Spleen (tissue), 11 donors: ENCODE measurements around the gene SOX4. TPM values are rescaled to one million over a fixed set of nuclear protein-coding genes. Genes with fewer than 3 reads are reported as not detected.

Source experiments
- DNase-seq: peaks from one replicate; pipeline ENCODE4 v3.0.0-alpha.2; 2020
- H3K27ac ChIP-seq, 8 donors: fragments of 200-600 bp; sonication (generic) in 7 of 8; 1 replicate in 4 of 8; 2 replicates in 4 of 8; pipeline versions ENCODE4 v1.5.0 to v1.8.0; 2016 to 2021; ENCODE audit warnings: inconsistent platforms in 4 of 8, mild to moderate bottlenecking in 4 of 8, moderate library complexity in 1 of 8
- H3K27me3 ChIP-seq, 7 donors: fragments of 200-600 bp; sonication (generic) in 6 of 7; replicated peaks in 1 of 7; 1 replicate in 4 of 7; 2 replicates in 3 of 7; pipeline versions ENCODE4 v1.5.0 to v1.8.0; 2016 to 2021; ENCODE audit warnings: inconsistent platforms in 3 of 7, mild to moderate bottlenecking in 1 of 7
- H3K36me3 ChIP-seq, 6 donors: fragments of 200-600 bp; sonication (generic) in 5 of 6; 1 replicate in 4 of 6; 2 replicates in 2 of 6; pipeline versions ENCODE4 v1.5.0 to v1.8.0; 2016 to 2021; ENCODE audit warnings: inconsistent platforms in 2 of 6
- H3K4me1 ChIP-seq, 6 donors: fragments of 200-600 bp; sonication (generic) in 5 of 6; 1 replicate in 3 of 6; 2 replicates in 3 of 6; pipeline versions ENCODE4 v1.5.0 to v1.8.0; 2016 to 2021; ENCODE audit warnings: inconsistent platforms in 3 of 6
- H3K4me3 ChIP-seq, 8 donors: fragments of 200-600 bp; sonication (generic) in 7 of 8; 1 replicate in 4 of 8; 2 replicates in 4 of 8; pipeline versions ENCODE4 v1.5.0 to v1.8.0; 2016 to 2021; ENCODE audit warnings: inconsistent platforms in 4 of 8, mild to moderate bottlenecking in 4 of 8, moderate library complexity in 2 of 8
- H3K9me3 ChIP-seq, 8 donors: fragments of 200-600 bp; sonication (generic) in 7 of 8; 1 replicate in 4 of 8; 2 replicates in 4 of 8; pipeline versions ENCODE4 v1.5.0 to v1.8.0; 2016 to 2021; ENCODE audit warnings: inconsistent platforms in 4 of 8
- CTCF ChIP-seq, 11 experiments: fragments of 200-600 bp in 7 of 11; fragments of 450-650 bp in 4 of 11; sonication (generic) in 4 of 11; IDR thresholded peaks in 8 of 11; conservative IDR thresholded peaks in 3 of 11; 1 replicate in 7 of 11; 2 replicates in 4 of 11; pipeline versions ENCODE4 v1.4.0 to v1.8.0; 2016 to 2021; ENCODE audit warnings: antibody characterized with exemption in 11 of 11, inconsistent platforms in 4 of 11, mild to moderate bottlenecking in 1 of 11
- POLR2A ChIP-seq, 3 donors: fragments of 450-650 bp; IDR thresholded peaks; one replicate each; pipeline ENCODE4 v1.5.1; 2017; ENCODE audit warnings: antibody characterized with exemption in 3 of 3, mild to moderate bottlenecking in 1 of 3
- POLR2AphosphoS5 ChIP-seq, 3 donors: sonication (generic); formaldehyde crosslinking; IDR thresholded peaks; one replicate each; pipeline ENCODE4 v1.5.1; 2017; ENCODE audit warnings: antibody characterized with exemption in 3 of 3
- WGBS, 5 donors: extraction: QIAGEN DNeasy Blood & Tissue Kit in 3 of 5; methylation state at CpG; one replicate each; pipeline versions ENCODE4 v1.1.5 to v1.1.7; 2013 to 2018; 5-methylcytosine and 5-hydroxymethylcytosine counted together
- intact Hi-C: fragments of 100-400 bp; cut with DNase I; formaldehyde crosslinking; loops from one replicate; pipeline ENCODE4 v1.15.0; 2023; ENCODE audit warnings: low total_unique reads
- polyA plus RNA-seq, 3 donors: library from polyadenylated mRNA; stranded (reverse); fragments of 200-250 nt; gene quantifications; one replicate each; pipeline ENCODE4 v1.2.1, GENCODE V29; 2013
- total RNA-seq, 7 donors: library from RNA; depleted of rRNA in 3 of 7; stranded (reverse); fragments of >200 nt in 3 of 7; fragmentation: NEBNext Ultra II Directional in 4 of 7; extraction: Animal tissue kit (Norgen Biotek cat#: 25700) in 4 of 7; gene quantifications; one replicate each; pipeline versions ENCODE4 v1.1.0 to v1.2.1, GENCODE V29; 2016 to 2021
- donor health status: healthy with polysubstance abuse.
- donor health status: DM: no; HTN: no; CAD: no; lungs with moderate emphysema.
- donor health status: DM: no; HTN: no; CAD: no.
- donor health status: Bipolar disorder and iron deficiency.
- donor health status: healthy.
- donor health status: DM: no; HTN: no; CAD: no.
- donor health status: DM: yes; HTN: yes; CAD: no.

SOX4 gene
- total and polyA plus RNA-seq, 10 donors = 4.9 to 11.1 (median 6.5) TPM

- no peak overlapping the region for H3K4me3 ChIP-seq
- H3K36me3 ChIP-seq = no peaks in the 10 kb centered on the region
- no peak for DNase-seq
- TF ChIP-seq POLR2A (IDR thresholded peaks at IDR 0.05) (no peak), POLR2AphosphoS5 (IDR thresholded peaks at IDR 0.05) (peak in 1 of 3 donors; percentile 27)
- intact Hi-C loops = no loop called here
- H3K27me3 ChIP-seq = peaks cover 0 to 5% (median 0%) of the 10 kb centered on the region in 7 donors
- H3K4me1 ChIP-seq = peaks cover 0 to 7% (median 1%) of the 10 kb centered on the region in 6 donors
- 39 to 68% (median 57%) methylated on average over 5 of the region's 5 CpGs for WGBS, 5 donors
- H3K9me3 ChIP-seq = no peaks in the 10 kb centered on the region
- no peak overlapping the region for H3K27ac ChIP-seq
Observed at GRCh38 chr6:21616005-21616404, 22.5 kb downstream of the SOX4 start.

- no peaks in the 10 kb centered on the region for H3K36me3 ChIP-seq
- DNase-seq = no peak
- intact Hi-C loops = no loop called here
- 70 to 90% (median 81%) methylated on average over 7 of the region's 7 CpGs for WGBS, 5 donors
- H3K4me3 ChIP-seq = no peak overlapping the region
- no peaks in the 10 kb centered on the region for H3K4me1 ChIP-seq
- TF ChIP-seq CTCF (IDR thresholded peaks at IDR 0.05 in 8 of 11, conservative IDR thresholded peaks at IDR 0.05 in 3 of 11) (no peak), POLR2AphosphoS5 (IDR thresholded peaks at IDR 0.05) (no peak), POLR2A (IDR thresholded peaks at IDR 0.05) (no peak)
- no peaks in the 10 kb centered on the region for H3K9me3 ChIP-seq
- H3K27me3 ChIP-seq = no peaks in the 10 kb centered on the region
- H3K27ac ChIP-seq = no peak overlapping the region
Observed at GRCh38 chr6:21625642-21626041, 32.1 kb downstream of the SOX4 start.

- no peaks in the 10 kb centered on the region for H3K9me3 ChIP-seq
- no peaks in the 10 kb centered on the region for H3K27me3 ChIP-seq
- TF ChIP-seq POLR2A (IDR thresholded peaks at IDR 0.05) = no peak
- TF ChIP-seq POLR2AphosphoS5 (IDR thresholded peaks at IDR 0.05) = no peak
- TF ChIP-seq CTCF (IDR thresholded peaks at IDR 0.05 in 8 of 11, conservative IDR thresholded peaks at IDR 0.05 in 3 of 11) = no peak
- DNase-seq = no peak
- no peak overlapping the region for H3K27ac ChIP-seq
- no peak overlapping the region for H3K4me3 ChIP-seq
- intact Hi-C loops = no loop called here
- no peaks in the 10 kb centered on the region for H3K36me3 ChIP-seq
- no peaks in the 10 kb centered on the region for H3K4me1 ChIP-seq
- 80 to 85% (median 84%) methylated on average over 1 of the region's 1 CpG for WGBS, 5 donors
Observed at GRCh38 chr6:21626756-21627155, 33.2 kb downstream of the SOX4 start.

- DNase-seq = no peak
- TF ChIP-seq POLR2AphosphoS5 (IDR thresholded peaks at IDR 0.05) = no peak
- no peak for TF ChIP-seq POLR2A (IDR thresholded peaks at IDR 0.05)
- no peak for TF ChIP-seq CTCF (IDR thresholded peaks at IDR 0.05 in 8 of 11, conservative IDR thresholded peaks at IDR 0.05 in 3 of 11)
- Histone ChIP-seq H3K4me1 (no peaks in the 10 kb centered on the region), H3K27me3 (no peaks in the 10 kb centered on the region), H3K36me3 (no peaks in the 10 kb centered on the region), H3K4me3 (no peak overlapping the region), H3K27ac (no peak overlapping the region), H3K9me3 (no peaks in the 10 kb centered on the region)
- intact Hi-C loops = no loop called here
- 37 to 56% (median 51%) methylated on average over 4 of the region's 4 CpGs for WGBS, 5 donors
Observed at GRCh38 chr6:21628160-21628559, 34.6 kb downstream of the SOX4 start.
